H9 (cell line): ENCODE measurements around the gene TDRD9. TPM values are rescaled to one million over a fixed set of nuclear protein-coding genes. Genes with fewer than 3 reads are reported as not detected.

Experiments used
- DNase-seq: peaks from one replicate; pipeline ENCODE4 v3.0.0-alpha.2; 2017
- H2AFZ ChIP-seq: one replicate; pipeline ENCODE4 v1.6.1; 2013; ENCODE audit warnings: mild to moderate bottlenecking, low read length, control low read depth, moderate library complexity
- H2AK5ac ChIP-seq: 2 replicates; pipeline ENCODE4 v1.6.1; 2013; ENCODE audit warnings: low read length, control low read depth, mixed read lengths; ENCODE audit not compliant: insufficient read length
- H2BK120ac ChIP-seq: one replicate; pipeline ENCODE4 v1.6.1; 2013; ENCODE audit warnings: low read depth, mild to moderate bottlenecking, low read length, control low read depth, inconsistent platforms; ENCODE audit not compliant: poor library complexity, severe bottlenecking
- H2BK12ac ChIP-seq: 2 replicates; pipeline ENCODE4 v1.6.1; 2013; ENCODE audit warnings: low read length, control low read depth, mixed read lengths, low read depth; ENCODE audit not compliant: insufficient read length
- H2BK15ac ChIP-seq: 2 replicates; pipeline ENCODE4 v1.6.1; 2013; ENCODE audit warnings: low read depth, low read length, control low read depth
- H2BK20ac ChIP-seq: one replicate; pipeline ENCODE4 v1.6.1; 2013; ENCODE audit warnings: low read depth, mild to moderate bottlenecking, low read length, control low read depth, inconsistent platforms; ENCODE audit not compliant: poor library complexity, severe bottlenecking
- H2BK5ac ChIP-seq: 2 replicates; pipeline ENCODE4 v1.6.1; 2013; ENCODE audit warnings: low read length, control low read depth, mixed read lengths; ENCODE audit not compliant: insufficient read length
- H3K14ac ChIP-seq: 2 replicates; pipeline ENCODE4 v1.6.1; 2013; ENCODE audit warnings: low read length, control low read depth; ENCODE audit not compliant: insufficient read depth
- H3K18ac ChIP-seq: 2 replicates; pipeline ENCODE4 v1.6.1; 2013; ENCODE audit warnings: low read depth, mild to moderate bottlenecking, mixed read lengths, low read length, control low read depth; ENCODE audit not compliant: insufficient read length
- H3K23ac ChIP-seq: 2 replicates; pipeline ENCODE4 v1.6.1; 2013; ENCODE audit warnings: low read length, control low read depth, mixed read lengths, low read depth; ENCODE audit not compliant: insufficient read length
- H3K23me2 ChIP-seq: 2 replicates; pipeline ENCODE4 v1.6.1; 2013; ENCODE audit warnings: low read depth, mild to moderate bottlenecking, mixed read lengths, low read length, control low read depth; ENCODE audit not compliant: insufficient read length, poor library complexity, severe bottlenecking
- H3K27ac ChIP-seq: 2 replicates; pipeline ENCODE4 v1.5.1; 2013; ENCODE audit warnings: low read length, control low read depth, mixed read lengths, low read depth; ENCODE audit not compliant: insufficient read length
- H3K27me3 ChIP-seq: 2 replicates; pipeline ENCODE4 v1.6.1; 2013; ENCODE audit warnings: low read length, control low read depth, inconsistent platforms; ENCODE audit not compliant: insufficient read depth
- H3K4ac ChIP-seq: 2 replicates; pipeline ENCODE4 v1.6.1; 2013; ENCODE audit warnings: low read depth, mild to moderate bottlenecking, control low read depth, inconsistent platforms, low read length, moderate library complexity
- H3K4me1 ChIP-seq: 2 replicates; pipeline ENCODE4 v1.6.1; 2013; ENCODE audit warnings: low read length, control low read depth, inconsistent platforms; ENCODE audit not compliant: insufficient read depth
- H3K4me2 ChIP-seq: 2 replicates; pipeline ENCODE4 v1.6.1; 2013; ENCODE audit warnings: low read length, control low read depth, mixed read lengths; ENCODE audit not compliant: insufficient read length, insufficient read depth
- H3K56ac ChIP-seq: 2 replicates; pipeline ENCODE4 v1.6.1; 2013; ENCODE audit warnings: low read depth, mild to moderate bottlenecking, mixed read lengths, low read length, control low read depth; ENCODE audit not compliant: insufficient read length
- H3K79me1 ChIP-seq: 2 replicates; pipeline ENCODE4 v1.6.1; 2013; ENCODE audit warnings: low read depth, mild to moderate bottlenecking, moderate library complexity, low read length, control low read depth, inconsistent platforms; ENCODE audit not compliant: insufficient read depth, poor library complexity, severe bottlenecking
- H3K79me2 ChIP-seq: 2 replicates; pipeline ENCODE4 v1.6.1; 2013; ENCODE audit warnings: low read length, control low read depth, inconsistent platforms; ENCODE audit not compliant: insufficient read depth
- H3K9ac ChIP-seq: 2 replicates; pipeline ENCODE4 v1.6.1; 2013; ENCODE audit warnings: low read length, control low read depth, mixed read lengths; ENCODE audit not compliant: insufficient read length; ENCODE audit errors: extremely low read depth
- H3K9me3 ChIP-seq: one replicate; pipeline ENCODE4 v1.6.1; 2013; ENCODE audit warnings: low read depth, low read length, inconsistent platforms; ENCODE audit not compliant: control insufficient read depth
- H3T11ph ChIP-seq: one replicate; pipeline ENCODE4 v1.6.1; 2013; ENCODE audit warnings: mild to moderate bottlenecking, low read length, control low read depth, inconsistent platforms
- H4K20me1 ChIP-seq: one replicate; pipeline ENCODE4 v1.6.1; 2013; ENCODE audit not compliant: control insufficient read depth, insufficient read length, insufficient read depth
- H4K5ac ChIP-seq: 2 replicates; pipeline ENCODE4 v1.6.1; 2013; ENCODE audit warnings: low read depth, mild to moderate bottlenecking, mixed read lengths, low read length, control low read depth; ENCODE audit not compliant: insufficient read length
- H4K8ac ChIP-seq: replicated peaks from 2 replicates; pipeline ENCODE4 v1.6.1; 2013; ENCODE audit warnings: low read length, control low read depth, mixed read lengths, low read depth; ENCODE audit not compliant: insufficient read length
- H4K91ac ChIP-seq: 2 replicates; pipeline ENCODE4 v1.6.1; 2013; ENCODE audit warnings: low read depth, mild to moderate bottlenecking, moderate library complexity, mixed read lengths, low read length, control low read depth; ENCODE audit not compliant: insufficient read length
- H3K27ac Mint-ChIP-seq, 3 experiments: 2 replicates in 2 of 3; 3 replicates in 1 of 3; pipeline ENCODE4 v1.8.0; 2020 to 2021; ENCODE audit warnings: mixed read lengths in 3 of 3, mild to moderate bottlenecking in 1 of 3, moderate library complexity in 1 of 3
- H3K27me3 Mint-ChIP-seq: 2 replicates; pipeline ENCODE4 v1.8.0; 2021; ENCODE audit warnings: low read depth, mild to moderate bottlenecking, moderate library complexity, mixed read lengths
- H3K36me3 Mint-ChIP-seq, 3 experiments: 2 replicates in 2 of 3; 3 replicates in 1 of 3; pipeline ENCODE4 v1.8.0; 2020 to 2021; ENCODE audit warnings: low read depth in 3 of 3, mixed read lengths in 3 of 3; ENCODE audit not compliant: insufficient read depth in 1 of 3
- H3K4me1 Mint-ChIP-seq, 2 experiments: 2 replicates each; pipeline ENCODE4 v1.8.0; 2020; ENCODE audit warnings: mixed read lengths in 2 of 2
- H3K4me3 Mint-ChIP-seq, 2 experiments: 2 replicates in 1 of 2; 3 replicates in 1 of 2; pipeline ENCODE4 v1.8.0; 2020 to 2021; ENCODE audit warnings: mild to moderate bottlenecking in 2 of 2, mixed read lengths in 2 of 2, moderate library complexity in 1 of 2
- H3K9me3 Mint-ChIP-seq, 2 experiments: 2 replicates in 1 of 2; 3 replicates in 1 of 2; pipeline ENCODE4 v1.8.0; 2020; ENCODE audit warnings: mild to moderate bottlenecking in 2 of 2, mixed read lengths in 2 of 2, moderate library complexity in 1 of 2
- WGBS: extraction: QIAGEN DNeasy Blood & Tissue Kit; methylation state at CpG from one replicate; pipeline ENCODE4 v1.1.7; 2013; ENCODE audit warnings: missing lambda C conversion rate, low lambda C conversion rate, mixed read lengths; ENCODE audit not compliant: insufficient read length; ENCODE audit errors: extremely low coverage; 5-methylcytosine and 5-hydroxymethylcytosine counted together
- total RNA-seq: library from RNA; stranded (reverse); gene quantifications from 2 replicates; pipeline ENCODE4 v1.2.1, GENCODE V29; 2021
- TF ChIP-seq, protein P1 (sequence below): fragments of 200-600 bp; sonication (generic); conservative IDR thresholded peaks from 3 replicates; pipeline ENCODE4 v1.8.0; 2021; ENCODE audit warnings: antibody characterized with exemption, mild to moderate bottlenecking

Gene TDRD9
- total RNA-seq, 1 experiment from 2014 or later, result not detected

DNA sequence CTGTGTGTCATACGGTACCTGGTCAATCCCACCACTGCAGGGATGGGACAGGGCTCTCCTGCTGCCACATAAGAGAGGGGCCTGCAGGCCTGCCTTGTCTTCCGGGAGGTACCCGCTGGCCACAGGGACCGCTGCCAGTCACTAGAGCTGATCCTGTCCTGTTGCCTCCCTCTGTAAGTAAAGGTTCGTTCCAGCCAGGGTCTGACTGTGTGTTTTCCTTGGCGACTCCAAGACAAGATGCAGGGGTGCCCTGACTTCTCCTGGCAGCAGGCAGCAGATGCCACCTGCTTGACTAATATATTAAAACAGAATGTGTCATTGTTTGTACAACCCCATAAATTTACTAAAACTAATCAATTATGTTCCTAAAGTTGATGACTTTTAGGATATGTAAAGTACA lies 115.8 kb downstream of the TDRD9 start:
- Histone ChIP-seq H3K4ac (no peak overlapping the region), H3K9ac (no peak overlapping the region), H2BK20ac (no peak overlapping the region), H3K27ac (no peak overlapping the region), H4K20me1 (no peaks in the 10 kb centered on the region), H3K23me2 (no peaks in the 10 kb centered on the region), H2BK15ac (no peak overlapping the region), H3K9me3 (no peaks in the 10 kb centered on the region), H3K79me2 (no peaks in the 10 kb centered on the region), H4K91ac (no peak overlapping the region), H2BK120ac (no peak overlapping the region), H2AFZ (no peak overlapping the region), H3K4me1 (no peaks in the 10 kb centered on the region), H4K8ac (no peak overlapping the region), H3T11ph (no peak overlapping the region), H2AK5ac (no peak overlapping the region), H3K23ac (no peak overlapping the region), H3K56ac (no peak overlapping the region), H3K18ac (no peak overlapping the region), H3K79me1 (no peaks in the 10 kb centered on the region), H2BK12ac (no peak overlapping the region), H3K14ac (no peak overlapping the region), H3K27me3 (no peaks in the 10 kb centered on the region), H4K5ac (no peak overlapping the region), H3K4me2 (no peak overlapping the region), H2BK5ac (no peak overlapping the region)
- H3K27ac Mint-ChIP-seq, result no peak overlapping the region
- no peak overlapping the region for H3K4me3 Mint-ChIP-seq
- H3K36me3 Mint-ChIP-seq, result no peaks in the 10 kb centered on the region; a peak in 1 of 7 replicates
- TF ChIP-seq, protein P1, sequence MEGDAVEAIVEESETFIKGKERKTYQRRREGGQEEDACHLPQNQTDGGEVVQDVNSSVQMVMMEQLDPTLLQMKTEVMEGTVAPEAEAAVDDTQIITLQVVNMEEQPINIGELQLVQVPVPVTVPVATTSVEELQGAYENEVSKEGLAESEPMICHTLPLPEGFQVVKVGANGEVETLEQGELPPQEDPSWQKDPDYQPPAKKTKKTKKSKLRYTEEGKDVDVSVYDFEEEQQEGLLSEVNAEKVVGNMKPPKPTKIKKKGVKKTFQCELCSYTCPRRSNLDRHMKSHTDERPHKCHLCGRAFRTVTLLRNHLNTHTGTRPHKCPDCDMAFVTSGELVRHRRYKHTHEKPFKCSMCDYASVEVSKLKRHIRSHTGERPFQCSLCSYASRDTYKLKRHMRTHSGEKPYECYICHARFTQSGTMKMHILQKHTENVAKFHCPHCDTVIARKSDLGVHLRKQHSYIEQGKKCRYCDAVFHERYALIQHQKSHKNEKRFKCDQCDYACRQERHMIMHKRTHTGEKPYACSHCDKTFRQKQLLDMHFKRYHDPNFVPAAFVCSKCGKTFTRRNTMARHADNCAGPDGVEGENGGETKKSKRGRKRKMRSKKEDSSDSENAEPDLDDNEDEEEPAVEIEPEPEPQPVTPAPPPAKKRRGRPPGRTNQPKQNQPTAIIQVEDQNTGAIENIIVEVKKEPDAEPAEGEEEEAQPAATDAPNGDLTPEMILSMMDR, result no peak
- WGBS, result no CpG with 5 or more reads among the region's 6 CpGs
- H3K4me1 Mint-ChIP-seq, result no peaks in the 10 kb centered on the region
- DNase-seq, result no peak
- no peaks in the 10 kb centered on the region for H3K9me3 Mint-ChIP-seq
- H3K27me3 Mint-ChIP-seq, result peaks cover 6% of the 10 kb centered on the region
